Astrocyte of the hippocampus (primary cell): ENCODE data around the gene CALM1.

ENCODE experiments used
- DNase-seq: peaks from one replicate; pipeline ENCODE4 v3.0.0; 2011; ENCODE audit warnings: low read depth, low spot score

The CALM1 gene

DNA sequence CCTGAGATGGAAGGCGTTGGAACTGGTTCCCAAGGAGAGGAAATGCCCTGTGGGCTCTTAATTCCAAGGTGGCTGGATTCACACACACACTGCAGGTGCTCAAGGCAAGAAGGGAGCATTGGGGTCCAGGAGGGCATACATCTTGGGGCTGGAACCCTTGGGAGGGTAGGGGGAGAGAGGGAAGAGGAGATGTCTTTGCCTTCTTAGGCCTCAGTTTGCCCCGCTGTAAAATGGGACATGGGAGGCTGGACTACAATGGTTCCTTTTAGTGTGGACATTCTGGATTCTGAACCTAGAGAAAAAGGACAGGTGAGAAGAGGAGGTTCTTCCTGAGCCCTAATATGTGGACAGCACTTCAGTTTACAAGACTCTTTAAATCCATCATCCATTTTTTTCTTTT is 43.8 kb downstream of the CALM1 start:
- DNase-seq, result no peak

DNA sequence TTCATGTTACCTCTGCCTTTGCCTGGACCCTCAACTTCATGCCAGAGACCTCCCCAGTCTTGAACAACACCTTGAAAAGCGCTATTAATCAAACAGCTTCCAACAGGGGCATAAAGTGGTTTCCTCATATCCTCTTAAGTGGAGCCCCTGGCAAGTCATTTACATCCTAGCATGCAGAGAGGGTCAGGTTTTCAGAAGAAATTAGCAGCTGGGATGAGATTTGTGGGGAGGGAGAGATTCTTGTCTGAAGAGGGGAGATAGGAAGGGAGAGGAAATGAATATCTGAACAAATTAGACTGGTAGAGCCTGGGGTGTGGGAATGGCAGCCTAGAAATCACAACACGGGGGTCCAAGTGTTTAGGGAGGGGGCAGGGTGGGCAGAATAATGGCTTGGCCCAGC is 45.6 kb downstream of the CALM1 start:
- DNase-seq, result no peak

DNA sequence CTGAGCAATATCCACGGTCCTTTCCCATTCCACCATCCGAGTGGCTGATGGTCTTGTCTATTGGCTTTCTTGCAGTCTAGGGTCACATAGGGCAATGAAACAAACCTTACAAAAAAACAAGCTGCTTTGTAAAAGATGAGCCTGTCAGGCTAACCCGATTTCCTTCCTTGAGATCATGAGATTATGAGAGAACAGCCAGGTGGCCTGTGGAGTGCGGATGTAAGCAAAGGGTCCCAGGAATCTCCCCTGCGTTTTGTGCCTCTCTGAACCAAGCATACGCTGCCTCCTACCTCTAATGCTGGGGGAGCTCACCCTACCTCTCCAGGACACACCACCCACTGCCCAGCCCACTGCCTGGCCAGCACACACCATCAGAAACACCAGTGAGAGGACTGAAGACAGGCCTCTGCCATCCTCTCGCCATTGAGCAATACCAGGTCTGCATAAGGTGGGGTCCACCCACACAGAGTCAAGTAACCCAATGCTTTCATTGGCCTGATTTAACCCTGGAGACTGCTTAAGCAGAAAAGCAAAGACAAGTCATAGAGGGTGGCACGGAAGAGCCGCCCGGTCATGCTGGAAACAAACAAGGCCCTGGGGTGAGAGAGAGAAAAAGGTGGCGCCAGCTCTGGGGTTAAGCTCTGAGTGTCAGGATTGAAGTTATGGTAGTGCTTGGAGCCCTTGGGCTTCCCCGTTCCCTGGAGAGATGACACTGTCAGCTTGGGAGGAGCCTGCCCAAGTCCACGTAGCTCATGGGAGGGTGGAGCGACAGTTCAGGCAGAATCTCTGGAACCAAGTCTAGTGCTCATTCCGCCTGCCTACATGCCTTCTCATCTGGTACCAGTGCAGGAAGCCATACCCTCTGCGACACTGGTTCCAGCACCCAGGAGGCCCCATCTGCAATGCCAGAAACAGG is 46.6 kb downstream of the CALM1 start:
- DNase-seq, result no peak

DNA sequence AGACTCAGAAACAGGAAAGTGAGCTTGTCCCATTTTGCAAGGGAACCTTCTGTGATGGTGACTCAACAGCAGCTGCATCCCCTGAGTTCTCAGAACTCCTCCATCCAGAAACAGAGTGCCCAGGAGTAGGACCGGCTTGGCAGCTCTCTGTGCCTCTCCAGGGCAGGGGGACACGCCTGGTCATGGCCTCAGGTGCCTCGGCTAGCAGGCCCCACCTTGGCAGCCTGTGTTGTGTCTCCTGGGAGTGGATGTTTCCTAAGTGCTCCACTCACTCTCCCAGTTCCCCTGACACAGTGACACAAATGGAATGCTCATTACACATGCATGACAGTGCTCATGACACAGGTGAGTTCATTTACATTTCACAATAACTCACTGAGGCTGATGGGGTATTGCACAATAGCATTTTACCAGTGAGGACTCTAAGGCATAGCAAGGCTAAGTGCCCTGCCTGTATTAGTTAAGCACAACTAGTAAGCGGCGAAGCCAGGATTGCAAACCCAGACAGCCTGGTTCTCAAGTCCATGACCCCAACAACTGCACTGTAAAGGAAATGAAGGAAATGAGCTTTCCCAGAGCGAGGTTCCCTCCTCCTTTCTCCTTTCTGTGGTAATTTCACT is 47.4 kb downstream of the CALM1 start:
- no peak for DNase-seq

DNA sequence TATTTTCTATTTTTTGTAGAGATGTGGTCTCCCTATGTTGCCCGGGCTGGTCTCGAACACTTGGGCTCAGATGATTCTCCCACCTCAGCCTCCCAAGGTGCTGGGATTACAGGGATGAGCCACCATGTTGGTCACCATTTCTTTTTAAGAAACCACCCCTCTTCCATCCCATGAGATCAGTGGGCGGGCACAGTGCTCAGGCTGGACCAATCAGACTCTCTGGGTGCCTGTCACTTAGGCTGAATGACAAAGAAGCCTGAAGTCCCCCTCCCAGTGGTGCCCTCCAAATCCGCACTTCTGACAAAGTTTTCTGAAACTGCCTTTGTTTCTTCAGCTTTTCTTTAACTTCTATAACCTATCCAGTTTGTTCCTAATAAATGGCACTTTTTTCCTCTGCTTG is 48.2 kb downstream of the CALM1 start:
- no peak for DNase-seq

DNA sequence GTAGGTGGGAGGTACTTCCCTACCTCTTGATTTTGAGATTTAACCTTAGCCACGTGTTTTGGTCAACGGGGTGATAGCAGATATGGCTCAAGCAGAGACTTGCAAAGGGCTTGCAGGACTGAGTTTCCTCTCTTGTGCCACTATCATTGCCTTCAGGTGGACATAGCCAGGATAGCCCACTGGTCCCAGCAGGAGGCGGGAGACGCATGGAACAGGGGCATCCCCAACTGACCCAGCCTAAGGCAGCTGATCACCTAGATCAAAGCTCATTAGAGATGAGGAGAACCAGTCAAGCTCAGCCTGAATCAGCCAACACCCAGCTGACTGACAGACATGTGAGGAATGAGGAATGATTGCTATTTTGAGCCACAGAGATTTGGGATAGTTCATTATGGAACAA is 49.6 kb downstream of the CALM1 start:
- no peak for DNase-seq

DNA sequence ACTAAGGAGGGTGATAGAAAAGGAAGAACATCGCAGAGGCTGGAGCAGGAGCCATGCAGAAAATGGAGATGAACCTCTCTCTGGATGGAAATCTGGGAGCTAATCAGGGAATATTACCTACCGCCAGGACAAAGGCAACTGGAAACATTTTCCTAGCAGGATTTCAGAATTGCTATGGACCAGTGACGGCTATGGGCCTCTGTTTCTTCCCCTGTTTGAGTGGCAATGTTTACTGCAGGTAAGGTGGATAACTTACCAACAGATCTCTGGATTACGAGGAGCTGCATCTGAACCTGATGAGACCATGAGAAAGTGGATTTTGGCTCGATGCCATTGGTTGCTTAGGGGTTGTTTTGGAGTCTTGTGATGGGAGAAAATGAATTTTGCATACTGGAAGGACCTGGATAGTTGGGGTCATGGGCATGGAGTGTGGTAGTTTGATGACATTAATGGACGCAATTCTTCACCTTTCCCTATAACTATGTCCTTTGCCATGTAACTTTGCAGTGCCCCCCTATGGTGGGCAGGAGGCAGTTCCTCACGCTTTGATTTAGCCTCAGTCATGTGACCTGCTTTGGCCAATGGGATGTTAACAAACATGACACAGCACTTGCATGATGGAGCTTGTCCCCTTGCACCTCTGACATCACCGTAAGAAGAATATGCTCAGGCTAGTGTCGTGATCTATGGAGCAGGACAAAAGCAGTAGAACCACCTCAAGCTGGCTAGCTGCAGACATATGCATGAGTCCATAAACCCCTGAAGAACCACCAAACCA is 51.1 kb downstream of the CALM1 start:
- no peak for DNase-seq

DNA sequence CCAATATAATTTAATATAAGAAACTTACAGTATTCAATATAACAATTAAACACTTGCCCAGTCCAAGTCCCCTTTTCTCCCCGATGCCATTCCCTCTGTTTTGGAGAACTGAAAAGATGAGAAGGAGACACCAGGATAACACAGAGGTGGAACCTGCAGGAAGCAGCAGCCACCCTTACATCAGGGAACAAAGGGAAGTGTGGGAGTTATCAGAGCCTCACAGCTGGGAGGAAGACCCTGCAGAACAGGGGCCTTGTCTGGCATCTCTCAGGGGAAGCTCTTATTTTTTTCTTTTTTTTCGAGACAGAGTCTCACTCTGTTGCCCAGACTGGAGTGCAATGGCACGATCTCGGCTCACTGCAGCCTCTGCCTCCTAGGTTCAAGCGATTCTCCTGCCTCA is 52.6 kb downstream of the CALM1 start:
- no peak for DNase-seq

DNA sequence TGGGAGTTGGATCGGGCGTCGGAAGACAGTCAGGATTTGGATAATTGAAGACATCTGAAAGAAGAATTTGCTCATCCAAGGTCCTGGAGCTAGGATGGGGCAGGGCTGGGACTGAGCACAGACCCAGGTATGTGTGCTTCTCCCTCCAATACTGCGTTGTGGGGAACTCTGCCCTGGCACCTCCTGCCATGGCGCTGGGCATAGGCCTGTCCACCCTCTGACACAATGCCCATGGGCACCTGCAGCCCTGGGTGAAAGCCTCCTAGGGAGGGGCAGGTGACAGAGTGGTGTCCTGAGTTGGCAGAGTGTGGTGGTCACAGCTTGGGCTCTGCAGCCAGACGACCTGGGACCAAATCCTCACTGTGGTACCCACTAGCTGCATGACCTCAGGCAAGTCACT is 53.3 kb downstream of the CALM1 start:
- no peak for DNase-seq

DNA sequence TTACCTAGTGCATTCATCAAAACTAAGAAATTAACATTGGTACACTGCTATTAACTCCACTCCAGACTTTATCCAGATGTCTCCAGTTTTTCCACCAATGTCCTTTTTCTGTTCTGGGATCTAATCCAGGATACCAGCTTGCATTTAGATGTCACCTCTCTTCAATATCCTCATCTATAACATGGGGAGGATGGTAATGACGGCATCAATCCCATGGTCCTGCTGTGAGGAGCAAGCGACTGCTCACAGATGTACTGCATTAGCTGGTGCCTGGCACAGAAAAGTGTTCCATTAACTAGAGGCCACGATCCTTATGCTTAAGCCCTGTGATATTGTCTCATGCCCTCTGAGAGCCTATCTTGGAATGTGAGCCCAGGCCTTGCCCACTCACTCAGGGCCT is 53.8 kb downstream of the CALM1 start:
- no peak for DNase-seq

DNA sequence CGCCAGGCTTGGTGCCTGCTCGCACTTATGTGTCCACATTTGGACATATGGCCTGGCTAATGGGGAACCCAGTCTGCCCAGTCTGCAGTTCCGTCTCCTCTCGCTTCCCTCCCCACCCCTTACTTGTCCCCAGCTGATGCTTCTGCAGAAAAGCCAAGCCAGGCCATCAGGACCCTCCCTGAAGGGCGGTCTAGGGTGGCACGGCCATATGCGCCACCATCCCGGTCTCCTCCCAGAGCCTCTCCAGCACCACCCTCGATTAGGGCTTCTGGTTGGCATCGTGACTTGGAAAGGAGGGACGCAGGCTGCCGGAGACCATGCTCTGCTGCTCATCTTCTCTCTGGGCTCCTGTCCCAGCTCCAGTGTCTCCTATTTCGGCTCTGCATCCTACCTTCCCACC is 54.6 kb downstream of the CALM1 start:
- no peak for DNase-seq

DNA sequence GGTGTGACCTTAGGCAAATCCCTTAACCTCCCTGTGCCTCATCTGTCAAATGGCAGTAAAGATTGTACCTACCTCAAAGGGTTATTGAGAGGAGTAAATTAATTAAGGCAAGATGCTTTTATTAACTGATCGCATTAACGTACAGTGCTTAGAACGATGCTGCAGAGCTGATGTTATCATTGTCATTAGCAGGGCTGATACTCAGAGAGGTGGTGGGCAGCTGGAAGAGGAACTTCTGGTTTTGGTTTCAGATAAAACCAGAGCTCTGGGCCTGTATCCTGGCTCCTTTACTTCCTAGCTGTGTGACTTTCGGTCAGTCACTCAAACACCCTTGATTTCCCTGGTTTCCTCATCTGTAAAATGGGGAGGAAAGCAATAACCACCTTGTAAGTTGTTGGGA is 55.1 kb downstream of the CALM1 start:
- no peak for DNase-seq

DNA sequence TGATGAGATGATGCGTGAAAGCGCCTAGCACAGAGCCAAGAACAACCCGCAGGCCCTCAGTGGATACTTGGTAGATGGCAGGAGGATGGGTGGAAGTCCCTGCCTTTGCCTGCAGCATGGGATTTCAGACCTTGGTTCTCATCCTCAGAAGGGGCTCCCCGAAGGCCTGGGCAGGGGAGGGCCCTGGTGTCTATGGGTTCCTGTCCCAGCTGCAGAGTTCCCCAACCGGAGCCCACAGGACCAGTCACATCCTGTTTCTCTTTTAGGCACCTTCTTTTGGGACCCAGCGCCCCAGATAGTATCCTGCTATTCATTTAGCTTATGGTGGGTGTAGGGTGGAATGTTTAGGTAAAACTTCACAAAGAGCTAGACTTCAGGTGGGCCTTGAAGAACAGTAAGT is 55.5 kb downstream of the CALM1 start:
- no peak for DNase-seq

DNA sequence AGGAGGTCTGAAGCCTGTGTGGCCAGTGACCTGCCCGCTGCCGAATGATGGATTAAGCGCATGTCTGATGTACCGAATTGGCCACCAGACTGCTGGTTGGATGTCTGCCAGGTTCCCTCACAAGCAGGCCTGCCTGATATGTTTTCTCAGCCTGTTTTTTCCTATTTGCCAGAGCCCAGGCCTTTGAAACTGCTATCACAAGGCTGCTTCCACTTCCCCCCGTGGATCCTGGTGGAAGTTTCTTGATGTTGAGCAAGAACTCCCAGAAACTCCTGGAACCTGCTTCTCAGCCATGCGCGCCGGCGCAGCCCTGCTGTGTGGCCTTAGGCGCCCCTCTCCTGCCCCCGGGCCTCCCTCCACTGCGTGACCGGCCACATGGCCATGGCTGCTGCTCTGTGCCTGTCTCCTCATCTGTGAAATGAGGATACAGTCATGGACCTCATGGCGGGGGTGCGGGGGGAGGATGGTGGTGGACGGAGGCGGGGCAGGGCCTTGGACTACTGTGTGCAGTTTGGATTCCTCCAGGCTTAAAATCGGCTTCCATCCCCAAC is 56.6 kb downstream of the CALM1 start:
- peak; percentile 78 for DNase-seq

DNA sequence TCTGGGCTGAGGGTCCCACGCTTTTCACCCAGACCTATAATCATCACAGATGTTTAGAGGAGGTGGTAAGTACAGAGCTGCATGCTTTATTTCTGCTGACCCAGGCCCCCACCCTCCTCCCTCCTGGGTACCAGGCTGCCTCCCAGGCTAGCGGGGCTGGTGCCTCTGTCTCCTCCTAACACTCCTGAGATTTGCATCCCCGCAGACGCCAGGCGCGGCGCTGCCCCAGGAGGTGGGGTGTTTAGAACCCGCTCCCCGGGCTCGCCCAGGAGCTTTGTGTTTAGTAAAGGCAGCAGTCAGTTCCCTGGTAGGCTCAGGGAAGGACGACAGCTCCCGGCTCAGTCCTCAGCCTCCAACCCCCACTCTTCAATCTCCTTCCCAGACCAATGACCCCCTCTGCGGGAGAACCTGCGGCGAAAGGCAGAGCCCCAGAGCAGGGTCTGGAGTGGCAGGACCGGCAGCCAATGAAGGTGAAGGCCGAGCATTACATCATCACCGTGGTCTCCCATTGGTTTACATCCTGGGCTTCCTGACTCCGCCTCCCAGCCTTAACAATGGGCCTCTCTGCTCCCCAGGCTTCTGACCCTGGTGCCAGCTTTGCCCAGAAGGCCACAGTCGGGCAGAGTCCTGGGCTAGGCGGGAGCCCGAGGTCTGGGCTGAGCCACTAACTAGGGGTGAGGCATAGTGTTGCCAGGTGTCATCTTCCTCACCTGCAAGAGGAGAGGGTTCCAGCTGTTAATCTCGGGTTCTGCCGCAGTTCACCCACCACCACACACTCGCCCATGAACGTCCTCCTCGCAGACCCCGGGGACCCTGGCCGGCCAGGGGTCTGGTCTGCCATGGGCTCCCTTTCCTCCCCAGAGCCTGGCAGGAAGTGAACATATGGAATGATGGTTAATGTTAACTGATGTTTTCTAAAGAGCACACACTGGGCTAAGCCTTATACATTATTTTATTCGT is 57.5 kb downstream of the CALM1 start:
- DNase-seq, result peak; percentile 93

DNA sequence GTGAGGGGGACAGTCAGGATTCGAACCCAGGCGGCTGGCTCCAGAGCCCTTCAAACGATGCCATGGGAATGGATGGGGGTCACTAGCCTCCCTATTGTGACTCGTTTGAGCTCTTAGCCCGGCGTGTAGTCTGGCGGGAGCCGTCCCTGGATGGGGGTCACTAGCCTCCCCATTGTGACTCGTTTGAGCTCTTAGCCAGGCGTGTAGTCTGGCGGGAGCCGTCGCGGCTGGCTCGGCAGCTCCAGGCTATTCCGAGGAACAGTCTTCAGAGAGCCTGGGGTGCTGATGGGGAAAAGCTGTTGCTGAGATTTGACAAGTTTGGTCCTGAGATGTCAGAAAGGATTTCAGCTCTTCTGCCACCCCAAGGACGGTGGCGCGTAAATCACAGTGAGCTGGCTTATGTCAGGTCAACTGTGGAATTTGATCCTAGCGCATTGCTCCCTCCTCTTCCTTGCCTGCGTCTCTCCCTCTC is 58.3 kb downstream of the CALM1 start:
- no peak for DNase-seq

DNA sequence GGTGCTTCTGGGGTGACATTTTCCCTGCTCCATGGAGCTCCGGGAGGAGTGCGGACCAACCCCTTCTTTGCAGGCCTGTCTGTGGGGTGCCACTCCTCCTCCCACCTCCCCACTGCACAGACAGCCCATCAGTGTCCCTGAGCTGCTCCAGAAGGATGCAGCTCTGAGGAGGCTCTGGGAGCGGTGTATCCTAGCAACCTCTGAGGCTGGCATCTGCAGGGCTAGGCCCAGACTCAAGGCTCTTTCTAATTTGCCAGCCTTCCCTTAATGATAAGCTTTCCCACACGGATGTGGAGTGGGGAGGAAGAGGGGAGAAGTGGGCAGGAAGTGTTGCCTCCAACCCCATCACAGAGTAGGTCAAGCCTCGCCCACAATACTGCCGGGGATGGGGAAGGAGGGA is 59.7 kb downstream of the CALM1 start:
- no peak for DNase-seq

DNA sequence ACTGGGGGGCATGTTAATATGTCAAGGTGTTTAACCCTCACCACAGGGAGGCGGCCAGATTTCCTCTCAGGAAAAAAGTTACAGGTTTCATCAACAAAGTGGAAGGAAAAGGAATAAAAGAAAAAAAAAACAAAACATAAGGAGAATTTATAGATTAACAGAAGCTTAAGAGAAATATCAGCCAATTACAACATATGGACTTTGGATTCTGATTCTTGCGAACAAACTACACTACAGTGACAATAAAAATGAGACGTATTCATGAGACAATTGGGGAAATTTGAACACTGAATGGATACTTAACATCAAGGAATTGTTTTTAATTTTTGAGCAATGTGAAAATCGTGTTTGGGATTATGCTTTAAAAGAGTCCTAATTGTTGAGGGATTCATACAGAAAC is 60.4 kb downstream of the CALM1 start:
- no peak for DNase-seq
